Measurements from ENCODE around the gene MRPS18C. TPM values are rescaled to one million over a fixed set of nuclear protein-coding genes. Genes with fewer than 3 reads are reported as not detected.
"Not testable (repeated sequence)": the region's sequence is repeated elsewhere in the genome, so short reads cannot be mapped to it uniquely, and the experiment has no call there.

Gene MRPS18C
- total RNA-seq, 1 donor from 2014 or later, result 22.9 TPM

GRCh38 chr4:83503974-83504373 lies 48.1 kb downstream of the MRPS18C start:
- FAIRE-seq, result no peak
- Histone ChIP-seq H3K4me3 (ENCODE audit: low read depth, low read length) (no peak overlapping the region), H3K36me3 (ENCODE audit: control insufficient read depth, insufficient read depth, low read length) (no peaks in the 10 kb centered on the region), H3K27me3 (ENCODE audit: control insufficient read depth, insufficient read depth, low read length) (no peaks in the 10 kb centered on the region)
- DNase-seq (ENCODE audit: low read depth), result no peak
- TF ChIP-seq CTCF (IDR thresholded peaks at IDR 0.05; ENCODE audit: insufficient read depth, low read length, severe bottlenecking), result no peak

GRCh38 chr4:83504503-83504902 lies 48.6 kb downstream of the MRPS18C start:
- no peak for TF ChIP-seq CTCF (IDR thresholded peaks at IDR 0.05; ENCODE audit: insufficient read depth, low read length, severe bottlenecking)

GRCh38 chr4:83504996-83505395 lies 49.1 kb downstream of the MRPS18C start:
- Histone ChIP-seq H3K27me3 (ENCODE audit: control insufficient read depth, insufficient read depth, low read length) (no peaks in the 10 kb centered on the region), H3K36me3 (ENCODE audit: control insufficient read depth, insufficient read depth, low read length) (no peaks in the 10 kb centered on the region), H3K4me3 (ENCODE audit: low read depth, low read length) (no peak overlapping the region)
- no peak for DNase-seq (ENCODE audit: low read depth)
- no peak for TF ChIP-seq CTCF (IDR thresholded peaks at IDR 0.05; ENCODE audit: insufficient read depth, low read length, severe bottlenecking)
- no peak for FAIRE-seq

More at GRCh38 chr4:83504503-83504902, 48.6 kb downstream of the MRPS18C start:
- FAIRE-seq (no peak), DNase-seq (ENCODE audit: low read depth) (no peak)
- Histone ChIP-seq H3K4me3 (ENCODE audit: low read depth, low read length) (no peak overlapping the region), H3K36me3 (ENCODE audit: control insufficient read depth, insufficient read depth, low read length) (no peaks in the 10 kb centered on the region), H3K27me3 (ENCODE audit: control insufficient read depth, insufficient read depth, low read length) (no peaks in the 10 kb centered on the region)

- not testable (repeated sequence) for FAIRE-seq; H3K36me3 ChIP-seq (ENCODE audit: control insufficient read depth, insufficient read depth, low read length); H3K4me3 ChIP-seq (ENCODE audit: low read depth, low read length); H3K27me3 ChIP-seq (ENCODE audit: control insufficient read depth, insufficient read depth, low read length)
- TF ChIP-seq CTCF (IDR thresholded peaks at IDR 0.05; ENCODE audit: insufficient read depth, low read length, severe bottlenecking), result peak; percentile 70
- peak; percentile 41 for DNase-seq (ENCODE audit: low read depth)
Observed at GRCh38 chr4:83509156-83509585, 53.3 kb downstream of the MRPS18C start.

- no peak overlapping the region for H3K4me3 ChIP-seq (ENCODE audit: low read depth, low read length)
- no peaks in the 10 kb centered on the region for H3K27me3 ChIP-seq (ENCODE audit: control insufficient read depth, insufficient read depth, low read length)
- H3K36me3 ChIP-seq (ENCODE audit: control insufficient read depth, insufficient read depth, low read length), result no peaks in the 10 kb centered on the region
- no peak for FAIRE-seq
- TF ChIP-seq CTCF (IDR thresholded peaks at IDR 0.05; ENCODE audit: insufficient read depth, low read length, severe bottlenecking), result no peak
- no peak for DNase-seq (ENCODE audit: low read depth)
Observed at GRCh38 chr4:83510442-83510841, 54.6 kb downstream of the MRPS18C start.

Other genes starting within 250 kb of the MRPS18C start
- 9.5 and 14.7 TPM in 2 replicates for gene COQ2, start 171.3 kb upstream of the MRPS18C start, total RNA-seq
- 2.6 and 9.7 TPM in 2 replicates for gene HPSE, start 121.2 kb upstream of the MRPS18C start, total RNA-seq
- gene HELQ, start 235 bp upstream of the MRPS18C start, total RNA-seq, result 7.4 and 10.1 TPM in 2 replicates
- 6.6 and 7.0 TPM in 2 replicates for gene ABRAXAS1, start 29.0 kb downstream of the MRPS18C start, total RNA-seq
- gene GPAT3, start 80.0 kb downstream of the MRPS18C start, total RNA-seq, result 4.5 and 13.7 TPM in 2 replicates

Data from bronchial epithelial cell (primary cell).